Calu3 (cell line): ENCODE measurements around the gene UBE2L5. TPM values are rescaled to one million over a fixed set of nuclear protein-coding genes. Genes with fewer than 3 reads are reported as not detected.

ENCODE experiments used
- BruUV-seq: library from RNA; stranded (reverse); fragments of 400-500 nt; replicated peaks from 2 replicates; lab custom pipeline; 2021; lab: Mats Ljungman, UMichigan
- CTCF ChIA-PET: fragments of 300-600 bp; sonication (Branson Sonifier 250); formaldehyde crosslinking; loops from one replicate; lab custom pipeline; 2022; ENCODE audit warnings: antibody characterized with exemption; lab: Charles Lee
- DNase-seq: peaks from one replicate; pipeline ENCODE4 v3.0.0; 2022
- H3K27ac Mint-ChIP-seq: one replicate; pipeline ENCODE4 v1.8.0; 2022; ENCODE audit warnings: mixed read lengths; ENCODE audit not compliant: unreplicated experiment
- H3K27me3 Mint-ChIP-seq: one replicate; pipeline ENCODE4 v1.8.0; 2022; ENCODE audit warnings: mixed read lengths; ENCODE audit not compliant: unreplicated experiment
- H3K36me3 Mint-ChIP-seq: one replicate; pipeline ENCODE4 v1.8.0; 2022; ENCODE audit warnings: mild to moderate bottlenecking, moderate library complexity, mixed read lengths; ENCODE audit not compliant: insufficient read depth, unreplicated experiment
- H3K4me1 Mint-ChIP-seq: one replicate; pipeline ENCODE4 v1.8.0; 2022; ENCODE audit warnings: mild to moderate bottlenecking, low read depth, mixed read lengths; ENCODE audit not compliant: unreplicated experiment
- H3K4me3 Mint-ChIP-seq: one replicate; pipeline ENCODE4 v1.8.0; 2022; ENCODE audit warnings: mild to moderate bottlenecking, low read depth, moderate library complexity, mixed read lengths; ENCODE audit not compliant: unreplicated experiment
- H3K9me3 Mint-ChIP-seq: one replicate; pipeline ENCODE4 v1.8.0; 2022; ENCODE audit warnings: low read depth, mixed read lengths; ENCODE audit not compliant: unreplicated experiment
- CTCF ChIP-seq: fragments of 200-600 bp; IDR thresholded peaks from one replicate; pipeline ENCODE4 v1.8.0; 2022; ENCODE audit warnings: antibody characterized with exemption; ENCODE audit not compliant: unreplicated experiment
- intact Hi-C: fragments of 100-400 bp; cut with micrococcal nuclease; formaldehyde crosslinking; loops from one replicate; pipeline ENCODE4 v1.10.0; 2022; ENCODE audit not compliant: unreplicated experiment
- total RNA-seq: library from RNA; stranded (reverse); gene quantifications from 2 replicates; pipeline ENCODE4 v1.2.3, GENCODE V29; 2022

Gene UBE2L5
- total RNA-seq, 1 experiment from 2014 or later, result not detected

GRCh38 chr13:30377312-30377685, 45.0 kb upstream of the UBE2L5 start:
- no TSS peak for BruUV-seq
- Mint-ChIP-seq H3K36me3 (no peaks in the 10 kb centered on the region), H3K4me3 (no peak overlapping the region), H3K27me3 (no peaks in the 10 kb centered on the region), H3K27ac (no peak overlapping the region), H3K9me3 (no peaks in the 10 kb centered on the region), H3K4me1 (peaks cover 1% of the 10 kb centered on the region)
- no peak for DNase-seq
- TF ChIP-seq CTCF, result no peak
- CTCF ChIA-PET, result interaction anchor here (0.9 to 1.0 kb wide), 2 partner anchors 9 to 15 kb away, joined by 3 read pairs; no protein-coding TSS in a partner anchor
- intact Hi-C loops, result no loop called here

GRCh38 chr13:30378191-30378590, 44.1 kb upstream of the UBE2L5 start:
- CTCF ChIA-PET, result no interaction called here
- H3K27me3 Mint-ChIP-seq, result no peaks in the 10 kb centered on the region

GRCh38 chr13:30381049-30381448, 41.2 kb upstream of the UBE2L5 start:
- BruUV-seq, result no TSS peak
- H3K27me3 Mint-ChIP-seq, result no peaks in the 10 kb centered on the region
- H3K9me3 Mint-ChIP-seq, result no peaks in the 10 kb centered on the region
- no peaks in the 10 kb centered on the region for H3K36me3 Mint-ChIP-seq
- no peak for TF ChIP-seq CTCF
- no peak overlapping the region for H3K4me3 Mint-ChIP-seq
- H3K27ac Mint-ChIP-seq, result no peak overlapping the region
- CTCF ChIA-PET, result no interaction called here
- H3K4me1 Mint-ChIP-seq, result no peaks in the 10 kb centered on the region
- intact Hi-C loops, result no loop called here
- DNase-seq, result no peak

More at GRCh38 chr13:30378191-30378590, 44.1 kb upstream of the UBE2L5 start:
- no peaks in the 10 kb centered on the region for H3K4me1 Mint-ChIP-seq
- no peak overlapping the region for H3K27ac Mint-ChIP-seq
- no peak for TF ChIP-seq CTCF
- no peak overlapping the region for H3K4me3 Mint-ChIP-seq
- H3K9me3 Mint-ChIP-seq, result no peaks in the 10 kb centered on the region
- intact Hi-C loops, result no loop called here
- DNase-seq, result no peak
- H3K36me3 Mint-ChIP-seq, result no peaks in the 10 kb centered on the region
- BruUV-seq, result no TSS peak

- CTCF ChIA-PET, result interaction anchor here (0.6 kb wide), 1 partner anchor 29 kb away, joined by 6 read pairs; no protein-coding TSS in a partner anchor
- Mint-ChIP-seq H3K27me3 (no peaks in the 10 kb centered on the region), H3K4me3 (no peak overlapping the region), H3K36me3 (no peaks in the 10 kb centered on the region), H3K27ac (no peak overlapping the region), H3K9me3 (no peaks in the 10 kb centered on the region), H3K4me1 (no peaks in the 10 kb centered on the region)
- DNase-seq, result no peak
- TF ChIP-seq CTCF, result no peak
- BruUV-seq, result no TSS peak
- intact Hi-C loops, result no loop called here
These were observed 39.3 kb upstream of the UBE2L5 start for GRCh38 chr13:30382836-30383525.
